Stomach (tissue), 9 donors: ENCODE results near the gene GRIK1. TPM values are rescaled to one million over a fixed set of nuclear protein-coding genes. Genes with fewer than 3 reads are reported as not detected.

ENCODE experiments used
- DNase-seq, 2 donors: peaks; one replicate each; pipeline versions ENCODE4 v3.0.0 to v3.0.0-alpha.2; 2013 to 2019
- H3K27ac ChIP-seq, 5 donors: fragments of 200-600 bp in 4 of 5; sonication (generic) in 4 of 5; one replicate each; pipeline ENCODE4 v1.5.1; 2013 to 2019; ENCODE audit warnings: mild to moderate bottlenecking in 1 of 5, moderate library complexity in 1 of 5
- H3K27me3 ChIP-seq, 3 donors: fragments of 200-600 bp; sonication (generic); one replicate each; pipeline ENCODE4 v1.5.1; 2017 to 2019; ENCODE audit warnings: mixed run types in 1 of 3
- H3K36me3 ChIP-seq, 4 donors: fragments of 200-600 bp; sonication (generic); 1 replicate in 3 of 4; 2 replicates in 1 of 4; pipeline ENCODE4 v1.5.1; 2016 to 2019
- H3K4me1 ChIP-seq, 4 donors: fragments of 200-600 bp; sonication (generic); one replicate each; pipeline ENCODE4 v1.5.1; 2016 to 2019
- H3K4me3 ChIP-seq, 4 donors: fragments of 200-600 bp; sonication (generic) in 3 of 4; one replicate each; pipeline ENCODE4 v1.5.1; 2016 to 2019; ENCODE audit warnings: mild to moderate bottlenecking in 1 of 4
- H3K9me3 ChIP-seq, 4 donors: fragments of 200-600 bp; sonication (generic); one replicate each; pipeline ENCODE4 v1.5.1; 2016 to 2019
- CTCF ChIP-seq, 7 experiments: fragments of 450-650 bp in 4 of 7; fragments of 200-600 bp in 3 of 7; sonication (generic) in 3 of 7; IDR thresholded peaks; one replicate each; pipeline ENCODE4 v1.5.1; 2016 to 2019; ENCODE audit warnings: antibody characterized with exemption in 7 of 7, control low read depth in 2 of 7, mild to moderate bottlenecking in 1 of 7
- EP300 ChIP-seq: sonication (generic); formaldehyde crosslinking; IDR thresholded peaks from one replicate; pipeline ENCODE4 v1.6.1; 2017; ENCODE audit warnings: antibody characterized with exemption
- POLR2A ChIP-seq, 4 donors: fragments of 450-650 bp; IDR thresholded peaks; one replicate each; pipeline ENCODE4 v1.6.1; 2016; ENCODE audit warnings: antibody characterized with exemption in 4 of 4, control low read depth in 2 of 4, mild to moderate bottlenecking in 1 of 4, moderate library complexity in 1 of 4
- POLR2AphosphoS5 ChIP-seq, 3 donors: sonication (generic); formaldehyde crosslinking; IDR thresholded peaks; one replicate each; pipeline ENCODE4 v1.6.1; 2016; ENCODE audit warnings: antibody characterized with exemption in 3 of 3
- WGBS, 5 donors: extraction: QIAGEN DNeasy Blood & Tissue Kit in 3 of 5; methylation state at CpG; one replicate each; pipeline versions ENCODE4 v1.1.5 to v1.1.7; 2013 to 2018; 5-methylcytosine and 5-hydroxymethylcytosine counted together
- intact Hi-C: fragments of 100-400 bp; cut with DNase I; formaldehyde crosslinking; loops from one replicate; pipeline ENCODE4 v1.15.1; 2023; ENCODE audit warnings: low total_unique reads
- polyA plus RNA-seq, 3 donors: library from polyadenylated mRNA; stranded (reverse); fragments of 200-250 nt; gene quantifications; one replicate each; pipeline ENCODE4 v1.2.3, GENCODE V29; 2013
- total RNA-seq, 5 donors: library from RNA; depleted of rRNA; stranded (reverse); fragments of >200 nt; gene quantifications; one replicate each; pipeline versions ENCODE4 v1.1.0 to v1.2.3, GENCODE V29; 2014 to 2016
- donor health status: healthy with polysubstance abuse.
- donor health status: Bipolar disorder and iron deficiency.
- donor health status: healthy.

Gene GRIK1
- total and polyA plus RNA-seq, 8 donors, result 0.06 to 1.5 (median 0.66) TPM; not detected in 4

DNA sequence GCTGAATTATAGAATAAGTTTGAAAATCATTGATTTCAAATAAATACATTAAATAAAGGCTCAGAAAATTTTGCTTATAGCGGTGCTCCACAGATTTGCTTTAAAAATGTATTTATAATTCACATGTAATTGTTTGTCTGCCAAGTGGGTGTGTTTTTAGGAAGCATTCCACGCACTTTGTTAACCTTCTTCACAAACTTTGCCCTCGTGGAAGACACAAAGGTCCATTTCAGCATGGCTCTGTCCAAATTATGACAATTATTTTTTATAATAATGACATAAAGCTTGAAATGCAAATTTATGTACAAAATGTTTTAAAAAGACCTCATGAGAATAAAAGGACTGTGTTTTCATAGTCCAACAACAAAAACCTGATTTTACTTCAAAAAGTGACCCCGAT is 146.1 kb downstream of the GRIK1 start:
- Histone ChIP-seq H3K9me3 (no peaks in the 10 kb centered on the region), H3K36me3 (no peaks in the 10 kb centered on the region), H3K4me3 (no peak overlapping the region), H3K27me3 (no peaks in the 10 kb centered on the region), H3K4me1 (no peaks in the 10 kb centered on the region), H3K27ac (no peak overlapping the region)
- intact Hi-C loops, result no loop called here
- DNase-seq, result no peak
- WGBS, 5 donors, result 63 to 68% (median 65%) methylated on average over 4 of the region's 4 CpGs
- TF ChIP-seq POLR2A (IDR thresholded peaks at IDR 0.05) (no peak), CTCF (IDR thresholded peaks at IDR 0.05) (no peak), EP300 (no peak), POLR2AphosphoS5 (IDR thresholded peaks at IDR 0.05) (no peak)

DNA sequence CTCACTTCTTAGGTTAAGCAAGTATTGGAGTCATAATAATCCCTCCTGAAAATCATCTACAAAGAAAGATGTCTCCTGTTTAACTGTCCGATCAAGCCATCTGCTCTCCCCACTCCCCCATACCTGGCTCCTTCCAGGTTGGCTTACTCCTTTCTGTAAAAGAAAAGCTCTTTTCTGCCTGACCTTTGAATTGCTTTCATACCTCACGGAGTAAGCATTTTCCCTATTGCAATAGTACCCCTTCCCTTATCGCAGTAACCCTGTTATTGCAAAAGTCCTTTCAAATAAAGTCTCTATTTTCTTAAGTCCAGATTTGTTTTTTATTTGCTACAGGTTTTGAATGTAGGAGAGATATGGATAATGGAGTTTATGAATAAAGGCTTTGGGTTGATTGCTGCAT is 150.4 kb downstream of the GRIK1 start:
- intact Hi-C loops, result no loop called here
- TF ChIP-seq POLR2A (IDR thresholded peaks at IDR 0.05), result no peak
- no peaks in the 10 kb centered on the region for H3K36me3 ChIP-seq
- no peak for DNase-seq
- no peaks in the 10 kb centered on the region for H3K9me3 ChIP-seq
- H3K27me3 ChIP-seq, result no peaks in the 10 kb centered on the region
- H3K4me3 ChIP-seq, result no peak overlapping the region
- no peaks in the 10 kb centered on the region for H3K4me1 ChIP-seq
- 55 to 78% (median 64%) methylated on average over 3 of the region's 3 CpGs for WGBS, 5 donors
- H3K27ac ChIP-seq, result no peak overlapping the region

DNA sequence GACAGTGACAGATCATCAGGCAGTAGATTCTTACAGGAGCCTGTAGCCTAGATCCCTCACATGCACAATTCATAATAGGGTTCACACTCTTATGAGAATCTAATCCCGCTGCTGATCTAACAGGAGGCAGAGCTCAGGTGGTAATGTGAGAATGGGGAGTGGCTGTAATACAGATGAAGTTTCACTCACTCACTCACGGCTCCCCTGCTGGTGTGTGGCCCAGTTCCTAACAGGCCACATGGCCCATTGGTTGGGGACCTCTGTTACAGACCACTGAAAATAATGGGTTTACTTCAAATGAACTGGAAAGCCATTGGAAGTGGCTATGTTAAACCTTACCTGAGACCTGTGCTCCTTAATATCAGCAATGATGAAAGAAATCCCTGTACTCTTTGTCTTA is 151.0 kb downstream of the GRIK1 start:
- no peaks in the 10 kb centered on the region for H3K36me3 ChIP-seq
- H3K27ac ChIP-seq, result no peak overlapping the region
- H3K4me1 ChIP-seq, result no peaks in the 10 kb centered on the region
- 53 to 86% (median 78%) methylated on average over 2 of the region's 2 CpGs for WGBS, 5 donors
- intact Hi-C loops, result no loop called here
- TF ChIP-seq CTCF (IDR thresholded peaks at IDR 0.05) (no peak), EP300 (no peak), POLR2AphosphoS5 (IDR thresholded peaks at IDR 0.05) (no peak), POLR2A (IDR thresholded peaks at IDR 0.05) (no peak)
- H3K9me3 ChIP-seq, result no peaks in the 10 kb centered on the region
- H3K27me3 ChIP-seq, result no peaks in the 10 kb centered on the region
- H3K4me3 ChIP-seq, result no peak overlapping the region
- no peak for DNase-seq

DNA sequence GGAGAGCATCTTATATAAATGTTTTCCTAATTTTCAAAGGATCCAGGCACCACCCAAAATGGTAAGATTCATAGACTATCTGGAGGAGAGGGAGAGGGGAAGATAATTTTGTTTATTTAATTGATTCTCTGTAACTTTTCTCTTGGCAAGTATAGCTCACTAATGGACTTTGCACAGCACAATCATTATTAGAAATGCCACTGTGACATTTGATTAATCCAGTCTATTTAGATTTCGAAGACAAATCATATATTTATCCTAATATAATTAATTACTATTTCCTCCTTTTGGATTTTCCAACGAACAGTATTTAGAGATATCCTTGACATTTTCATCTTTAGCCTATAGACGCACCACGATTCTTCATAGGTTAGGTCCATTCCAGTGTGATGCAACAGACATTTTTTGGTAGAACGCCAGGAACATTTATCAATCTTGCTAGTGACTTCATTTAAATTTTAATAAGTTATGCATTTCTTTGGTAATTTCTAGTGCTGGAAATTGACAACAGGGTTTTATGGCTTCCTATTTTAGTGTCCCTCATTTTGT is 152.4 kb downstream of the GRIK1 start:
- intact Hi-C loops, result no loop called here
- H3K27me3 ChIP-seq, result no peaks in the 10 kb centered on the region
- TF ChIP-seq POLR2A (IDR thresholded peaks at IDR 0.05) (no peak), EP300 (no peak), POLR2AphosphoS5 (IDR thresholded peaks at IDR 0.05) (no peak), CTCF (IDR thresholded peaks at IDR 0.05) (no peak)
- H3K27ac ChIP-seq, result no peak overlapping the region
- H3K4me1 ChIP-seq, result no peaks in the 10 kb centered on the region
- no peaks in the 10 kb centered on the region for H3K9me3 ChIP-seq
- no peaks in the 10 kb centered on the region for H3K36me3 ChIP-seq
- 52 to 60% (median 57%) methylated on average over 5 of the region's 5 CpGs for WGBS, 5 donors
- DNase-seq, result peak in 1 of 2 donors; percentile 20
- H3K4me3 ChIP-seq, result no peak overlapping the region

DNA sequence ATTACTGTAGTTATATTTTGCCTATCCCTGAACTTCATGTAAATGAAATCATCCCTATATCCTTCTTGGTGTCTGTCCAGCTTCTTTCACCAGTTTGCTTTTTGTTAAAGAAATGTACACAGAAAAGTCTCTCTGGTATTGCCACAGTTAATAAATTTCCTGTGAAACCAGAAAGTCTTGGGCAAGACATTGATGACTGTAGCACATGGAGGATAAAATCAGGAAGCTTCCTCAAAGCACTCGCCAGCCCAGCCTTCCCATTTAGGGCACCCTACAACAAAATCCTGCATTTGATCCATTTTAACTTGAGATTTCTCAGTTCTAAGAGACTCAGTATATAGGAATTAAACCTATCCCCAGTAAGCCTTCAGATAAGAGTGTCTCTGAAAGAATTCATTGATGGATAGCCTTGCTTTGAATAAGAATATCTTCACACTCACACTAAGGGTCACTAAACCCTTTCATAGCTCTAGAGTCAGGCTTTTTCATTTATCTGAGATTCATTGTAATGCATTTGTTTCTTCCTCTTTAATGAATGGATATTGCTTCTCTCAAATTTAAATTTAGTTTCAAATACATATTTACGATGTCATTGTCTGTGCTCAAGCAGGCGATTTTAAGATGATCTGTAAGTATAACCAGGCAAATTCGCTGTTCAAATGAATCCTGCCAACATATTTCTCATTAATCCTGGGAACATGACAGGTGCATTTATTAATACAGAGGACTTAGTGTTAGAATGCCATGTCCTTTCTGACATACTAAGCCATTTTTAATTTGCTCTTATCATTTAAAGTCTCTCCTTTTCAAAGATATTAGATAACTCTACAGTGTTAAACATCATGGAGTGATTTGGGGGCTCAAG is 153.1 kb downstream of the GRIK1 start:
- Histone ChIP-seq H3K4me3 (no peak overlapping the region), H3K27ac (no peak overlapping the region), H3K36me3 (no peaks in the 10 kb centered on the region), H3K9me3 (no peaks in the 10 kb centered on the region), H3K27me3 (no peaks in the 10 kb centered on the region), H3K4me1 (no peaks in the 10 kb centered on the region)
- intact Hi-C loops, result no loop called here
- TF ChIP-seq CTCF (IDR thresholded peaks at IDR 0.05) (no peak), EP300 (no peak), POLR2A (IDR thresholded peaks at IDR 0.05) (no peak), POLR2AphosphoS5 (IDR thresholded peaks at IDR 0.05) (no peak)
- DNase-seq, result no peak
- WGBS, 5 donors, result 58 to 69% (median 66%) methylated on average over 4 of the region's 4 CpGs
